CD4-positive, alpha-beta memory T cell (primary cell): Measurements from ENCODE around the gene CEP72. TPM values are rescaled to one million over a fixed set of nuclear protein-coding genes. Genes with fewer than 3 reads are reported as not detected.

Experiments
- CTCF ChIA-PET: fragments of 350-600 bp; sonication (Branson Sonifier 250); formaldehyde crosslinking; loops from one replicate; lab custom pipeline; 2021; ENCODE audit warnings: inconsistent platforms; ENCODE audit not compliant: partially characterized antibody; lab: Charles Lee
- POLR2A ChIA-PET: fragments of 350-600 bp; sonication (Branson Sonifier 250); formaldehyde crosslinking; loops from one replicate; lab custom pipeline; 2021; ENCODE audit not compliant: partially characterized antibody; lab: Charles Lee
- DNase-seq, 5 donors: peaks; one replicate each; pipeline versions ENCODE4 v3.0.0 to v3.0.0-alpha.2; 2020 to 2022; ENCODE audit warnings: mixed read lengths in 1 of 5
- H3K27ac ChIP-seq: one replicate; pipeline ENCODE4 v1.7.0; 2013; ENCODE audit warnings: low read depth, low read length
- H3K27me3 ChIP-seq: 2 replicates; pipeline ENCODE4 v1.7.0; 2013; ENCODE audit warnings: mild to moderate bottlenecking, low read length, moderate library complexity; ENCODE audit not compliant: insufficient read depth
- H3K36me3 ChIP-seq: 2 replicates; pipeline ENCODE4 v1.7.0; 2013; ENCODE audit warnings: mild to moderate bottlenecking, low read length, moderate library complexity; ENCODE audit not compliant: insufficient read depth
- H3K4me1 ChIP-seq: 2 replicates; pipeline ENCODE4 v1.7.0; 2013; ENCODE audit warnings: mild to moderate bottlenecking, low read length, moderate library complexity; ENCODE audit not compliant: insufficient read depth
- H3K4me3 ChIP-seq, 2 donors: one replicate each; pipeline ENCODE4 v1.7.0; 2013; ENCODE audit warnings: low read length in 2 of 2, mild to moderate bottlenecking in 1 of 2
- H3K9me3 ChIP-seq, 2 donors: one replicate each; pipeline ENCODE4 v1.7.0; 2013; ENCODE audit warnings: low read length in 2 of 2, control low read depth in 1 of 2; ENCODE audit not compliant: control insufficient read depth in 1 of 2
- H3K27ac Mint-ChIP-seq, 7 donors: one replicate each; pipeline ENCODE4 v1.8.0; 2020 to 2021; ENCODE audit warnings: mixed read lengths in 7 of 7, mild to moderate bottlenecking in 6 of 7, inconsistent platforms in 3 of 7, moderate library complexity in 3 of 7
- H3K27me3 Mint-ChIP-seq, 2 donors: one replicate each; pipeline ENCODE4 v1.8.0; 2020 to 2021; ENCODE audit warnings: mixed read lengths in 2 of 2
- H3K36me3 Mint-ChIP-seq, 2 donors: one replicate each; pipeline ENCODE4 v1.8.0; 2020 to 2021; ENCODE audit warnings: mixed read lengths in 2 of 2, inconsistent platforms in 1 of 2, mild to moderate bottlenecking in 1 of 2
- H3K4me1 Mint-ChIP-seq, 4 donors: one replicate each; pipeline ENCODE4 v1.8.0; 2020 to 2021; ENCODE audit warnings: mixed read lengths in 4 of 4, mild to moderate bottlenecking in 1 of 4
- H3K4me3 Mint-ChIP-seq, 8 donors: one replicate each; pipeline ENCODE4 v1.8.0; 2020 to 2021; ENCODE audit warnings: mixed read lengths in 8 of 8, mild to moderate bottlenecking in 7 of 8, moderate library complexity in 6 of 8, inconsistent platforms in 3 of 8
- H3K9me3 Mint-ChIP-seq, 8 donors: one replicate each; pipeline ENCODE4 v1.8.0; 2020 to 2021; ENCODE audit warnings: mixed read lengths in 8 of 8, mild to moderate bottlenecking in 5 of 8, inconsistent platforms in 3 of 8, moderate library complexity in 1 of 8
- intact Hi-C: fragments of 100-400 bp; cut with micrococcal nuclease; formaldehyde crosslinking; loops from one replicate; pipeline ENCODE4 v1.15.1; 2023
- polyA plus RNA-seq, 2 donors: library from polyadenylated mRNA; unstranded; fragments of 300-500 nt; fragmentation: Illumina TruSeq; gene quantifications; one replicate each; pipeline ENCODE4 v1.2.3, GENCODE V29; 2021
- total RNA-seq, 2 experiments: library from RNA; stranded (reverse); gene quantifications; one replicate each; pipeline ENCODE4 v1.2.3, GENCODE V29; 2021

CEP72 gene
- total and polyA plus RNA-seq, 4 experiments from 2014 or later, result 2.5 to 28.0 (median 16.2) TPM

- H3K4me1 ChIP-seq, result no peaks in the 10 kb centered on the region
- no peak overlapping the region for H3K4me3 Mint-ChIP-seq
- peaks cover 28 to 39% of the 10 kb centered on the region in 2 donors for H3K27me3 Mint-ChIP-seq
- H3K36me3 ChIP-seq, result no peaks in the 10 kb centered on the region
- H3K9me3 Mint-ChIP-seq, result peaks cover 0 to 3% (median 0%) of the 10 kb centered on the region in 8 donors
- H3K27ac Mint-ChIP-seq, result no peak overlapping the region
- peaks cover 10% of the 10 kb centered on the region for H3K27me3 ChIP-seq
- ChIA-PET POLR2A (no interaction called here), CTCF (no interaction called here)
- intact Hi-C loops, result no loop called here
- H3K9me3 ChIP-seq, result no peaks in the 10 kb centered on the region
- H3K36me3 Mint-ChIP-seq, result no peaks in the 10 kb centered on the region
- no peak overlapping the region for H3K27ac ChIP-seq
- H3K4me1 Mint-ChIP-seq, result no peaks in the 10 kb centered on the region
- no peak overlapping the region for H3K4me3 ChIP-seq
- no peak for DNase-seq
Measured at GRCh38 chr5:584846-585245, 27.3 kb upstream of the CEP72 start.

DNA sequence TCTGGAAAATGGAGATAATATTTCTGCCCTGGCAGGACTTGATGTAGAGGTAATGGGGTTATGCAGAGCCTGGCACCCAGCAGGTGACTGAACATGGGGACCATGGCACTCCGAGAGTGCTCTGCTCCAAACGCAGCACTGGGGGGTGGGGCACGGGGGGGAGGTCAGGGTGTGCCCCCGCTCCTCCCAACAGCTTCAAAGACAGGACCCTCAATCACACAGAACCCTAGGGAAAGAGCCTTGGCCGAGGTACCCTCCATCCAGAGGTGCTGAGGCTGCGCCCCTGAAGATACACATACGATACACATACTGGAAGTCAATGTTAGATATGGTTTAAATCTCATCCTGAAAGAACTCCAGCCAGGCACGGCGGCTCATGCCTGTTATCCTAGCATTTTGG, 26.6 kb upstream of the CEP72 start:
- Mint-ChIP-seq H3K4me3 (no peak overlapping the region), H3K27me3 (peaks cover 24 to 34% of the 10 kb centered on the region in 2 donors), H3K36me3 (no peaks in the 10 kb centered on the region)

DNA sequence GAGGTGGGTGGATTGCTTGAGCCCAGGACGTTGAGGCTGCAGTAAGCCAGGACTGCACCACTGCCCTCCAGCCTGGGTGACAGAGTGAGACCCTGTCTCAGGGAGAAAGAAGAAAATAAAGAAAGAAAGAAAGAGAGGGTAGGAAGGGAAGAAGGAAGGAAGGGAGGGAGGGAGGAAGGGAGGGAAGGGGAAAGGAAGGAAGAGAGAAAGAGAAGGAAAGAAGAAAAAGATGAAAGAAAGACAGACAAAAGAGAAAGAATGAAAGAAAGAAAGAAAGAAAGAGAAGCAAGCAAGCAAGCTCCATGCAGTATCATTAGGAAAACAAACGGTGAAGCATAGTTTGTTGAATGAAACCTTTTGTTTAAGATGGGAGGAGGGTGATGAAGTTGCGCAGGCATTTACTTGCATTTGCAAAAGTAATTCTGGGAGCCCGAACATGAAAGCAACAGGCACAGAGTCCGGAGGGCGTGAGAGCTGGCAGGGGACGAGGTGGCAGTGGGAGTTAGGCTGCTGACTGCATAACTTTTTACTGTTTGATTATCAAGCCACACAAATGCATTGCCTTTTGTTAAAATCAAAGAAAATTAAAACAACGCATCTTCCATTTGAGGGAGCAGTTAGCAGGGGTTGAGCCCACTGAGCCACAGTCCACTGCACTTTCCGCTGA, 26.0 kb upstream of the CEP72 start:
- H3K9me3 Mint-ChIP-seq, result peaks cover 0 to 1% (median 0%) of the 10 kb centered on the region in 8 donors
- H3K36me3 ChIP-seq, result no peaks in the 10 kb centered on the region
- no peaks in the 10 kb centered on the region for H3K4me1 ChIP-seq
- no peak overlapping the region for H3K4me3 Mint-ChIP-seq
- H3K27ac Mint-ChIP-seq, result peak overlapping the region in 1 of 7 donors; percentile 64
- H3K4me3 ChIP-seq, result no peak overlapping the region
- no peak for DNase-seq
- ChIA-PET POLR2A (no interaction called here), CTCF (no interaction called here)
- H3K27ac ChIP-seq, result no peak overlapping the region
- H3K27me3 Mint-ChIP-seq, result peaks cover 22 to 32% of the 10 kb centered on the region in 2 donors
- no peaks in the 10 kb centered on the region for H3K4me1 Mint-ChIP-seq
- intact Hi-C loops, result no loop called here
- no peaks in the 10 kb centered on the region for H3K9me3 ChIP-seq
- no peaks in the 10 kb centered on the region for H3K36me3 Mint-ChIP-seq
- H3K27me3 ChIP-seq, result peaks cover 6% of the 10 kb centered on the region

More for the DNA sequence above, 26.6 kb upstream of the CEP72 start:
- Histone ChIP-seq H3K4me3 (no peak overlapping the region), H3K36me3 (no peaks in the 10 kb centered on the region), H3K4me1 (no peaks in the 10 kb centered on the region), H3K27me3 (peaks cover 10% of the 10 kb centered on the region), H3K9me3 (no peaks in the 10 kb centered on the region), H3K27ac (no peak overlapping the region)
- Mint-ChIP-seq H3K27ac (no peak overlapping the region), H3K9me3 (peaks cover 0 to 1% (median 0%) of the 10 kb centered on the region in 8 donors), H3K4me1 (no peaks in the 10 kb centered on the region)
- ChIA-PET POLR2A (no interaction called here), CTCF (no interaction called here)
- intact Hi-C loops, result no loop called here
- DNase-seq, result no peak

- ChIA-PET POLR2A (no interaction called here), CTCF (no interaction called here)
- no peak for DNase-seq
- Mint-ChIP-seq H3K4me1 (no peaks in the 10 kb centered on the region), H3K27me3 (peaks cover 27 to 34% of the 10 kb centered on the region in 2 donors), H3K36me3 (no peaks in the 10 kb centered on the region), H3K9me3 (peaks cover 0 to 3% (median 0%) of the 10 kb centered on the region in 8 donors), H3K27ac (no peak overlapping the region), H3K4me3 (no peak overlapping the region)
- no peaks in the 10 kb centered on the region for H3K4me1 ChIP-seq
- peaks cover 5% of the 10 kb centered on the region for H3K27me3 ChIP-seq
- no peaks in the 10 kb centered on the region for H3K9me3 ChIP-seq
- H3K4me3 ChIP-seq, result no peak overlapping the region
- H3K27ac ChIP-seq, result no peak overlapping the region
- H3K36me3 ChIP-seq, result no peaks in the 10 kb centered on the region
- intact Hi-C loops, result no loop called here
Measured at GRCh38 chr5:586751-587285, 25.3 kb upstream of the CEP72 start.

GRCh38 chr5:587403-587802, 24.7 kb upstream of the CEP72 start:
- H3K36me3 ChIP-seq, result no peaks in the 10 kb centered on the region
- H3K4me3 ChIP-seq, result no peak overlapping the region
- Mint-ChIP-seq H3K4me3 (no peak overlapping the region), H3K9me3 (peaks cover 0 to 3% (median 0%) of the 10 kb centered on the region in 8 donors), H3K36me3 (no peaks in the 10 kb centered on the region), H3K4me1 (no peaks in the 10 kb centered on the region), H3K27me3 (peaks cover 25 to 32% of the 10 kb centered on the region in 2 donors), H3K27ac (no peak overlapping the region)
- no peak overlapping the region for H3K27ac ChIP-seq
- no peaks in the 10 kb centered on the region for H3K27me3 ChIP-seq
- CTCF ChIA-PET, result no interaction called here
- POLR2A ChIA-PET, result no interaction called here
- intact Hi-C loops, result no loop called here
- no peak for DNase-seq
- H3K4me1 ChIP-seq, result no peaks in the 10 kb centered on the region
- no peaks in the 10 kb centered on the region for H3K9me3 ChIP-seq

GRCh38 chr5:588406-588995, 23.6 kb upstream of the CEP72 start:
- Mint-ChIP-seq H3K36me3 (no peaks in the 10 kb centered on the region), H3K4me3 (no peak overlapping the region), H3K4me1 (no peaks in the 10 kb centered on the region), H3K27me3 (peaks cover 20 to 32% of the 10 kb centered on the region in 2 donors), H3K27ac (no peak overlapping the region), H3K9me3 (peaks cover 0 to 2% (median 0%) of the 10 kb centered on the region in 8 donors)
- no peak overlapping the region for H3K4me3 ChIP-seq
- POLR2A ChIA-PET, result no interaction called here
- no peaks in the 10 kb centered on the region for H3K9me3 ChIP-seq
- intact Hi-C loops, result no loop called here
- H3K4me1 ChIP-seq, result no peaks in the 10 kb centered on the region
- no peak overlapping the region for H3K27ac ChIP-seq
- DNase-seq, result no peak
- H3K36me3 ChIP-seq, result no peaks in the 10 kb centered on the region
- no peaks in the 10 kb centered on the region for H3K27me3 ChIP-seq
- CTCF ChIA-PET, result no interaction called here

DNA sequence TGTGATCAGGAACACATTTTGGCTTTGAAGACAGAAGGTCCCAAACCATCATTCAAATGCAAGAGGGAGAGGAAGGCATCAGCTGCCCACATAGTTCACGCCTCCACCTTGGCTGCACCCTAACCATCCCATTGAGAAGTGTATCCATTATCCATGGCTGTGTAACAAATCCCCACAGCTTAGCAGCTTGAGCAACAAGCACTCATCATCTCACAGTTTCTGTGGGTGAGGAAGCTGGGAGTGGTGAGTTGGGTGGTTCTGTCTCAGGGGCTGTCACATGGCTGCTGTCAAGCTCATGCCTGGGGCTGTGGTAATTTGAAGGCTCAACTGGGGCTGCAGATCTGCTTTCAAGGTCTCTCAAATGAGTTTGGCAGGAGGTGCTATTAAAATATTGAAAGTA, 23.0 kb upstream of the CEP72 start:
- peaks cover 0 to 2% (median 0%) of the 10 kb centered on the region in 8 donors for H3K9me3 Mint-ChIP-seq
- CTCF ChIA-PET, result no interaction called here
- peaks cover 19 to 32% of the 10 kb centered on the region in 2 donors for H3K27me3 Mint-ChIP-seq

More for the DNA sequence above, 23.0 kb upstream of the CEP72 start:
- Mint-ChIP-seq H3K4me3 (no peak overlapping the region), H3K36me3 (no peaks in the 10 kb centered on the region), H3K27ac (no peak overlapping the region), H3K4me1 (no peaks in the 10 kb centered on the region)
- POLR2A ChIA-PET, result no interaction called here
- DNase-seq, result no peak
- Histone ChIP-seq H3K27me3 (no peaks in the 10 kb centered on the region), H3K4me1 (no peaks in the 10 kb centered on the region), H3K4me3 (no peak overlapping the region), H3K27ac (no peak overlapping the region), H3K36me3 (no peaks in the 10 kb centered on the region), H3K9me3 (no peaks in the 10 kb centered on the region)
- intact Hi-C loops, result no loop called here
